H9 (cell line): ENCODE results near the gene MUS81. TPM values are rescaled to one million over a fixed set of nuclear protein-coding genes. Genes with fewer than 3 reads are reported as not detected.
A peak's percentile ranks its signal among the peaks of the same experiment; 100 is the strongest.

Experiments
- DNase-seq: peaks from one replicate; pipeline ENCODE4 v3.0.0-alpha.2; 2017
- H2AFZ ChIP-seq: one replicate; pipeline ENCODE4 v1.6.1; 2013; ENCODE audit warnings: mild to moderate bottlenecking, low read length, control low read depth, moderate library complexity
- H2AK5ac ChIP-seq: 2 replicates; pipeline ENCODE4 v1.6.1; 2013; ENCODE audit warnings: low read length, control low read depth, mixed read lengths; ENCODE audit not compliant: insufficient read length
- H2BK120ac ChIP-seq: one replicate; pipeline ENCODE4 v1.6.1; 2013; ENCODE audit warnings: low read depth, mild to moderate bottlenecking, low read length, control low read depth, inconsistent platforms; ENCODE audit not compliant: poor library complexity, severe bottlenecking
- H2BK12ac ChIP-seq: 2 replicates; pipeline ENCODE4 v1.6.1; 2013; ENCODE audit warnings: low read length, control low read depth, mixed read lengths, low read depth; ENCODE audit not compliant: insufficient read length
- H2BK15ac ChIP-seq: 2 replicates; pipeline ENCODE4 v1.6.1; 2013; ENCODE audit warnings: low read depth, low read length, control low read depth
- H2BK20ac ChIP-seq: one replicate; pipeline ENCODE4 v1.6.1; 2013; ENCODE audit warnings: low read depth, mild to moderate bottlenecking, low read length, control low read depth, inconsistent platforms; ENCODE audit not compliant: poor library complexity, severe bottlenecking
- H2BK5ac ChIP-seq: 2 replicates; pipeline ENCODE4 v1.6.1; 2013; ENCODE audit warnings: low read length, control low read depth, mixed read lengths; ENCODE audit not compliant: insufficient read length
- H3K14ac ChIP-seq: 2 replicates; pipeline ENCODE4 v1.6.1; 2013; ENCODE audit warnings: low read length, control low read depth; ENCODE audit not compliant: insufficient read depth
- H3K18ac ChIP-seq: 2 replicates; pipeline ENCODE4 v1.6.1; 2013; ENCODE audit warnings: low read depth, mild to moderate bottlenecking, mixed read lengths, low read length, control low read depth; ENCODE audit not compliant: insufficient read length
- H3K23ac ChIP-seq: 2 replicates; pipeline ENCODE4 v1.6.1; 2013; ENCODE audit warnings: low read length, control low read depth, mixed read lengths, low read depth; ENCODE audit not compliant: insufficient read length
- H3K23me2 ChIP-seq: 2 replicates; pipeline ENCODE4 v1.6.1; 2013; ENCODE audit warnings: low read depth, mild to moderate bottlenecking, mixed read lengths, low read length, control low read depth; ENCODE audit not compliant: insufficient read length, poor library complexity, severe bottlenecking
- H3K27ac ChIP-seq: 2 replicates; pipeline ENCODE4 v1.5.1; 2013; ENCODE audit warnings: low read length, control low read depth, mixed read lengths, low read depth; ENCODE audit not compliant: insufficient read length
- H3K27me3 ChIP-seq: 2 replicates; pipeline ENCODE4 v1.6.1; 2013; ENCODE audit warnings: low read length, control low read depth, inconsistent platforms; ENCODE audit not compliant: insufficient read depth
- H3K4ac ChIP-seq: 2 replicates; pipeline ENCODE4 v1.6.1; 2013; ENCODE audit warnings: low read depth, mild to moderate bottlenecking, control low read depth, inconsistent platforms, low read length, moderate library complexity
- H3K4me1 ChIP-seq: 2 replicates; pipeline ENCODE4 v1.6.1; 2013; ENCODE audit warnings: low read length, control low read depth, inconsistent platforms; ENCODE audit not compliant: insufficient read depth
- H3K4me2 ChIP-seq: 2 replicates; pipeline ENCODE4 v1.6.1; 2013; ENCODE audit warnings: low read length, control low read depth, mixed read lengths; ENCODE audit not compliant: insufficient read length, insufficient read depth
- H3K56ac ChIP-seq: 2 replicates; pipeline ENCODE4 v1.6.1; 2013; ENCODE audit warnings: low read depth, mild to moderate bottlenecking, mixed read lengths, low read length, control low read depth; ENCODE audit not compliant: insufficient read length
- H3K79me1 ChIP-seq: 2 replicates; pipeline ENCODE4 v1.6.1; 2013; ENCODE audit warnings: low read depth, mild to moderate bottlenecking, moderate library complexity, low read length, control low read depth, inconsistent platforms; ENCODE audit not compliant: insufficient read depth, poor library complexity, severe bottlenecking
- H3K79me2 ChIP-seq: 2 replicates; pipeline ENCODE4 v1.6.1; 2013; ENCODE audit warnings: low read length, control low read depth, inconsistent platforms; ENCODE audit not compliant: insufficient read depth
- H3K9ac ChIP-seq: 2 replicates; pipeline ENCODE4 v1.6.1; 2013; ENCODE audit warnings: low read length, control low read depth, mixed read lengths; ENCODE audit not compliant: insufficient read length; ENCODE audit errors: extremely low read depth
- H3K9me3 ChIP-seq: one replicate; pipeline ENCODE4 v1.6.1; 2013; ENCODE audit warnings: low read depth, low read length, inconsistent platforms; ENCODE audit not compliant: control insufficient read depth
- H3T11ph ChIP-seq: one replicate; pipeline ENCODE4 v1.6.1; 2013; ENCODE audit warnings: mild to moderate bottlenecking, low read length, control low read depth, inconsistent platforms
- H4K20me1 ChIP-seq: one replicate; pipeline ENCODE4 v1.6.1; 2013; ENCODE audit not compliant: control insufficient read depth, insufficient read length, insufficient read depth
- H4K5ac ChIP-seq: 2 replicates; pipeline ENCODE4 v1.6.1; 2013; ENCODE audit warnings: low read depth, mild to moderate bottlenecking, mixed read lengths, low read length, control low read depth; ENCODE audit not compliant: insufficient read length
- H4K8ac ChIP-seq: replicated peaks from 2 replicates; pipeline ENCODE4 v1.6.1; 2013; ENCODE audit warnings: low read length, control low read depth, mixed read lengths, low read depth; ENCODE audit not compliant: insufficient read length
- H4K91ac ChIP-seq: 2 replicates; pipeline ENCODE4 v1.6.1; 2013; ENCODE audit warnings: low read depth, mild to moderate bottlenecking, moderate library complexity, mixed read lengths, low read length, control low read depth; ENCODE audit not compliant: insufficient read length
- H3K27ac Mint-ChIP-seq, 3 experiments: 2 replicates in 2 of 3; 3 replicates in 1 of 3; pipeline ENCODE4 v1.8.0; 2020 to 2021; ENCODE audit warnings: mixed read lengths in 3 of 3, mild to moderate bottlenecking in 1 of 3, moderate library complexity in 1 of 3
- H3K27me3 Mint-ChIP-seq: 2 replicates; pipeline ENCODE4 v1.8.0; 2021; ENCODE audit warnings: low read depth, mild to moderate bottlenecking, moderate library complexity, mixed read lengths
- H3K36me3 Mint-ChIP-seq, 3 experiments: 2 replicates in 2 of 3; 3 replicates in 1 of 3; pipeline ENCODE4 v1.8.0; 2020 to 2021; ENCODE audit warnings: low read depth in 3 of 3, mixed read lengths in 3 of 3; ENCODE audit not compliant: insufficient read depth in 1 of 3
- H3K4me1 Mint-ChIP-seq, 2 experiments: 2 replicates each; pipeline ENCODE4 v1.8.0; 2020; ENCODE audit warnings: mixed read lengths in 2 of 2
- H3K4me3 Mint-ChIP-seq, 2 experiments: 2 replicates in 1 of 2; 3 replicates in 1 of 2; pipeline ENCODE4 v1.8.0; 2020 to 2021; ENCODE audit warnings: mild to moderate bottlenecking in 2 of 2, mixed read lengths in 2 of 2, moderate library complexity in 1 of 2
- H3K9me3 Mint-ChIP-seq, 2 experiments: 2 replicates in 1 of 2; 3 replicates in 1 of 2; pipeline ENCODE4 v1.8.0; 2020; ENCODE audit warnings: mild to moderate bottlenecking in 2 of 2, mixed read lengths in 2 of 2, moderate library complexity in 1 of 2
- CTCF ChIP-seq: fragments of 200-600 bp; sonication (generic); conservative IDR thresholded peaks from 3 replicates; pipeline ENCODE4 v1.8.0; 2021; ENCODE audit warnings: antibody characterized with exemption, mild to moderate bottlenecking
- WGBS: extraction: QIAGEN DNeasy Blood & Tissue Kit; methylation state at CpG from one replicate; pipeline ENCODE4 v1.1.7; 2013; ENCODE audit warnings: missing lambda C conversion rate, low lambda C conversion rate, mixed read lengths; ENCODE audit not compliant: insufficient read length; ENCODE audit errors: extremely low coverage; 5-methylcytosine and 5-hydroxymethylcytosine counted together
- total RNA-seq: library from RNA; stranded (reverse); gene quantifications from 2 replicates; pipeline ENCODE4 v1.2.1, GENCODE V29; 2021

Gene MUS81
- total RNA-seq, 1 experiment from 2014 or later, result 49.2 TPM

GRCh38 chr11:65894034-65894591 is 33.9 kb downstream of the MUS81 start:
- Histone ChIP-seq H2BK15ac (no peak overlapping the region), H3K56ac (no peak overlapping the region), H3K79me1 (no peaks in the 10 kb centered on the region), H3K4me1 (peaks cover 7% of the 10 kb centered on the region; the same call in 1 of the 2 replicates), H3T11ph (no peak overlapping the region), H4K5ac (no peak overlapping the region), H3K27ac (no peak overlapping the region), H2BK120ac (no peak overlapping the region), H2AFZ (no peak overlapping the region), H3K4me2 (no peak overlapping the region), H3K79me2 (no peaks in the 10 kb centered on the region; the same call in 1 of the 2 replicates), H3K14ac (no peak overlapping the region), H3K23ac (no peak overlapping the region), H3K4ac (no peak overlapping the region), H2BK5ac (no peak overlapping the region), H2BK12ac (no peak overlapping the region), H3K27me3 (peaks cover 8% of the 10 kb centered on the region; the same call in 1 of the 2 replicates), H3K18ac (peak overlapping the region; percentile 9), H3K9ac (no peak overlapping the region), H4K91ac (no peak overlapping the region), H3K23me2 (peaks cover 16% of the 10 kb centered on the region), H4K20me1 (no peaks in the 10 kb centered on the region), H4K8ac (no peak overlapping the region), H2BK20ac (no peak overlapping the region), H3K9me3 (no peaks in the 10 kb centered on the region), H2AK5ac (no peak overlapping the region)
- H3K36me3 Mint-ChIP-seq, result peaks cover 0 to 37% (median 0%) of the 10 kb centered on the region in 3 experiments; a peak in 3 of 7 replicates
- no peak for DNase-seq
- H3K4me1 Mint-ChIP-seq, result peaks cover 32 to 41% of the 10 kb centered on the region in 2 experiments
- no CpG with 5 or more reads among the region's 16 CpGs for WGBS
- H3K27me3 Mint-ChIP-seq, result peaks cover 34% of the 10 kb centered on the region
- no peak for TF ChIP-seq CTCF
- H3K27ac Mint-ChIP-seq, result 0 out of 7 replicates have a peak overlapping the region, but pooled peaks of 1 of the 3 experiments have one; percentile 19
- H3K9me3 Mint-ChIP-seq, result peaks cover under 1 to 4% of the 10 kb centered on the region in 2 experiments; a peak in 2 of 5 replicates
- H3K4me3 Mint-ChIP-seq, result peak overlapping the region in 1 of 2 experiments; percentile 56; a peak in 1 of 5 replicates
